ENCODE data around the gene PRKCZ. TPM values are rescaled to one million over a fixed set of nuclear protein-coding genes. Genes with fewer than 3 reads are reported as not detected.
A peak's percentile ranks its signal among the peaks of the same experiment; 100 is the strongest.

The PRKCZ gene
- total and polyA plus RNA-seq, 2 experiments from 2014 or later = 26.2 to 36.9 TPM

DNA sequence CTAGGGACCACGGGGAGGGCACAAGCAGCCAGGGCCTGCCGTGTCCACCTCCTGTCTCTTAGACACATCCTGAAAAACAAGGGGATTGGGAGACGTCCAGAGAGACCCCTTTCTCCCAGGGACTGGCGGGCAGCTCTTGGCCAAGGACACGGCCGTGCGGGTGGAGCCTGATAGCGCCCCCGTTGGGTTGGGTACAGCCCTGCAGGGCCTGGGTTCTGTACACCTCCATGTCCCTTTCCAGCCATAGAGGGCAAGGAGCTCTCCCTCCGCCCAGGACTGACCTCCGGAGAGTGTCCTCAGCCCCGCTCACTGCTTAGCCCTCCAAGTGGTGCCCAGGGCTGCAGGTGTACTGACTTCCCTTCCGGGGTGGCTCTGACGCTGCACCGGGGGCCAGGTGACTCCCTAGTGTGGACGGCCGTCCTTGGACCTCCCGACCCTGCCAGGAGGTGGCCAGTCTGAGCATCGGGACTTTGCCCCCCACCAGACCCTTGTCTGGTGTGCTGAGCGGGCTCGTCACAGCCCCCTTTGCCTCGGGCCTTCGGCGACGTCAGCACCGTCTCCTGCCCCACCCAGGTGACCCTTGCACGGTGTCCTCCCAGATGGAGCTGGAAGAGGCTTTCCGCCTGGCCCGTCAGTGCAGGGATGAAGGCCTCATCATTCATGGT lies 5.8 kb downstream of the PRKCZ start:
- Mint-ChIP-seq H3K4me1 (peaks cover 3% of the 10 kb centered on the region), H3K27me3 (ENCODE audit: insufficient read depth, low read depth, poor library complexity) (peaks cover 4% of the 10 kb centered on the region), H3K36me3 (ENCODE audit: low read depth) (peaks cover 24% of the 10 kb centered on the region), H3K27ac (no peak overlapping the region), H3K4me3 (no peak overlapping the region), H3K9me3 (no peaks in the 10 kb centered on the region)
- ATAC-seq = no peak
- H3K4me1 ChIP-seq (ENCODE audit: insufficient read depth) = no peaks in the 10 kb centered on the region
- TF ChIP-seq, protein P1, sequence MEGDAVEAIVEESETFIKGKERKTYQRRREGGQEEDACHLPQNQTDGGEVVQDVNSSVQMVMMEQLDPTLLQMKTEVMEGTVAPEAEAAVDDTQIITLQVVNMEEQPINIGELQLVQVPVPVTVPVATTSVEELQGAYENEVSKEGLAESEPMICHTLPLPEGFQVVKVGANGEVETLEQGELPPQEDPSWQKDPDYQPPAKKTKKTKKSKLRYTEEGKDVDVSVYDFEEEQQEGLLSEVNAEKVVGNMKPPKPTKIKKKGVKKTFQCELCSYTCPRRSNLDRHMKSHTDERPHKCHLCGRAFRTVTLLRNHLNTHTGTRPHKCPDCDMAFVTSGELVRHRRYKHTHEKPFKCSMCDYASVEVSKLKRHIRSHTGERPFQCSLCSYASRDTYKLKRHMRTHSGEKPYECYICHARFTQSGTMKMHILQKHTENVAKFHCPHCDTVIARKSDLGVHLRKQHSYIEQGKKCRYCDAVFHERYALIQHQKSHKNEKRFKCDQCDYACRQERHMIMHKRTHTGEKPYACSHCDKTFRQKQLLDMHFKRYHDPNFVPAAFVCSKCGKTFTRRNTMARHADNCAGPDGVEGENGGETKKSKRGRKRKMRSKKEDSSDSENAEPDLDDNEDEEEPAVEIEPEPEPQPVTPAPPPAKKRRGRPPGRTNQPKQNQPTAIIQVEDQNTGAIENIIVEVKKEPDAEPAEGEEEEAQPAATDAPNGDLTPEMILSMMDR (conservative IDR thresholded peaks at IDR 0.05; ENCODE audit: low read depth in 2 of 2) = peak; percentile 22 to 43; a peak in 3 of 4 replicates
- no peak for TF ChIP-seq JUNB (IDR thresholded peaks at IDR 0.05; ENCODE audit: unreplicated experiment)
- H3K79me2 ChIP-seq (replicated peaks; ENCODE audit: insufficient read depth) = peaks cover 37% of the 10 kb centered on the region
- no peaks in the 10 kb centered on the region for H3F3A ChIP-seq (replicated peaks; ENCODE audit: low read depth)
- peaks cover 3% of the 10 kb centered on the region; the same call in 1 of the 2 replicates for H3K36me3 ChIP-seq (ENCODE audit: insufficient read depth)
- H3K27me3 ChIP-seq (ENCODE audit: insufficient read depth) = no peaks in the 10 kb centered on the region
- H3K27ac ChIP-seq (ENCODE audit: low read depth) = no peak overlapping the region
- no peak overlapping the region for H3K4me3 ChIP-seq
- DNase-seq (ENCODE audit: low spot score) = no peak
- no peak overlapping the region for H2AFZ ChIP-seq
- no peaks in the 10 kb centered on the region for H3K9me2 ChIP-seq (ENCODE audit: insufficient read depth)
- no peak overlapping the region for H3K4me2 ChIP-seq
- peaks cover 22% of the 10 kb centered on the region for H4K20me1 ChIP-seq (replicated peaks; ENCODE audit: insufficient read depth)

DNA sequence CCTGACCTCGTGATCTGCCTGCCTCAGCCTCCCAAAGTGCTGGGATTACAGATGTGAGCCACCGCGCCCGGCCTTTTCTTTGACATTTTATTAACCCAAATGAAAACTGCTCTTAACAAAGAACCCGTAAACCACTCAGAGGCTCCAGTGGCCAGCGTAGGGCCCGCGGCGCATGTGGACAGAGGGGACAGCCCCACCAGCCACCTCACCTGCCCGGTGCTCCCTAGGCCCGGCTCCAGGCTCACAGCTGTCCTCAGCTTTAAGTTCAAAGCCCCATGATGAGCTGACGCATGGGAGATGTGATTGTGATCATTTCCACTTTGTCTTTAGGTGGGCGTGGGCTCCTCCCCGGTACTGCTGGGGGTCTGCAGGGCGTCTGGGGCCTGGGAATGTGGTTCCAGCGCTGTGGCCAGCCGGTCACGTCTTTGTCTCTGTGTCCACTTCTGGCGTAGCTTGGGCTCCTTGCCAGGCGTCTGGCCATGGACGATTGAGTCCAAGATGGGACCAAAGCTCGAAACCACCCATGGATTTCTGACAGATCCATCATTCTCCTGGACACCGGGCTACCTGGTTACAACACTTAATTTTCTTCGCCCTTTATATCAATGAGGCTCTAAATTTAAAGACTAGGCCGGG lies 6.9 kb downstream of the PRKCZ start:
- Mint-ChIP-seq H3K27me3 (ENCODE audit: insufficient read depth, low read depth, poor library complexity) (peaks cover 2% of the 10 kb centered on the region), H3K4me3 (no peak overlapping the region), H3K27ac (no peak overlapping the region), H3K4me1 (peaks cover 3% of the 10 kb centered on the region), H3K9me3 (no peaks in the 10 kb centered on the region), H3K36me3 (ENCODE audit: low read depth) (peaks cover 24% of the 10 kb centered on the region)
- Histone ChIP-seq H2AFZ (no peak overlapping the region), H3K27ac (ENCODE audit: low read depth) (no peak overlapping the region), H4K20me1 (replicated peaks; ENCODE audit: insufficient read depth) (peaks cover 12% of the 10 kb centered on the region), H3K4me2 (no peak overlapping the region), H3K4me1 (ENCODE audit: insufficient read depth) (no peaks in the 10 kb centered on the region), H3K9me2 (ENCODE audit: insufficient read depth) (no peaks in the 10 kb centered on the region), H3K27me3 (ENCODE audit: insufficient read depth) (no peaks in the 10 kb centered on the region), H3F3A (replicated peaks; ENCODE audit: low read depth) (no peaks in the 10 kb centered on the region), H3K4me3 (no peak overlapping the region), H3K36me3 (ENCODE audit: insufficient read depth) (peaks cover 3% of the 10 kb centered on the region; the same call in 1 of the 2 replicates), H3K79me2 (replicated peaks; ENCODE audit: insufficient read depth) (peaks cover 29% of the 10 kb centered on the region)
- no peak for DNase-seq (ENCODE audit: low spot score)
- no peak for ATAC-seq
- no peak for TF ChIP-seq ZNF114 (CRISPR knock-in tag; IDR thresholded peaks at IDR 0.05)
- no peak for TF ChIP-seq STAT1 (IDR thresholded peaks at IDR 0.05; ENCODE audit: unreplicated experiment)
- TF ChIP-seq NANOG (IDR thresholded peaks at IDR 0.05; ENCODE audit: borderline replicate concordance) = no peak
- TF ChIP-seq CREB1 (CRISPR knock-in tag; IDR thresholded peaks at IDR 0.05; ENCODE audit: low read depth) = no peak
- TF ChIP-seq, protein P2, sequence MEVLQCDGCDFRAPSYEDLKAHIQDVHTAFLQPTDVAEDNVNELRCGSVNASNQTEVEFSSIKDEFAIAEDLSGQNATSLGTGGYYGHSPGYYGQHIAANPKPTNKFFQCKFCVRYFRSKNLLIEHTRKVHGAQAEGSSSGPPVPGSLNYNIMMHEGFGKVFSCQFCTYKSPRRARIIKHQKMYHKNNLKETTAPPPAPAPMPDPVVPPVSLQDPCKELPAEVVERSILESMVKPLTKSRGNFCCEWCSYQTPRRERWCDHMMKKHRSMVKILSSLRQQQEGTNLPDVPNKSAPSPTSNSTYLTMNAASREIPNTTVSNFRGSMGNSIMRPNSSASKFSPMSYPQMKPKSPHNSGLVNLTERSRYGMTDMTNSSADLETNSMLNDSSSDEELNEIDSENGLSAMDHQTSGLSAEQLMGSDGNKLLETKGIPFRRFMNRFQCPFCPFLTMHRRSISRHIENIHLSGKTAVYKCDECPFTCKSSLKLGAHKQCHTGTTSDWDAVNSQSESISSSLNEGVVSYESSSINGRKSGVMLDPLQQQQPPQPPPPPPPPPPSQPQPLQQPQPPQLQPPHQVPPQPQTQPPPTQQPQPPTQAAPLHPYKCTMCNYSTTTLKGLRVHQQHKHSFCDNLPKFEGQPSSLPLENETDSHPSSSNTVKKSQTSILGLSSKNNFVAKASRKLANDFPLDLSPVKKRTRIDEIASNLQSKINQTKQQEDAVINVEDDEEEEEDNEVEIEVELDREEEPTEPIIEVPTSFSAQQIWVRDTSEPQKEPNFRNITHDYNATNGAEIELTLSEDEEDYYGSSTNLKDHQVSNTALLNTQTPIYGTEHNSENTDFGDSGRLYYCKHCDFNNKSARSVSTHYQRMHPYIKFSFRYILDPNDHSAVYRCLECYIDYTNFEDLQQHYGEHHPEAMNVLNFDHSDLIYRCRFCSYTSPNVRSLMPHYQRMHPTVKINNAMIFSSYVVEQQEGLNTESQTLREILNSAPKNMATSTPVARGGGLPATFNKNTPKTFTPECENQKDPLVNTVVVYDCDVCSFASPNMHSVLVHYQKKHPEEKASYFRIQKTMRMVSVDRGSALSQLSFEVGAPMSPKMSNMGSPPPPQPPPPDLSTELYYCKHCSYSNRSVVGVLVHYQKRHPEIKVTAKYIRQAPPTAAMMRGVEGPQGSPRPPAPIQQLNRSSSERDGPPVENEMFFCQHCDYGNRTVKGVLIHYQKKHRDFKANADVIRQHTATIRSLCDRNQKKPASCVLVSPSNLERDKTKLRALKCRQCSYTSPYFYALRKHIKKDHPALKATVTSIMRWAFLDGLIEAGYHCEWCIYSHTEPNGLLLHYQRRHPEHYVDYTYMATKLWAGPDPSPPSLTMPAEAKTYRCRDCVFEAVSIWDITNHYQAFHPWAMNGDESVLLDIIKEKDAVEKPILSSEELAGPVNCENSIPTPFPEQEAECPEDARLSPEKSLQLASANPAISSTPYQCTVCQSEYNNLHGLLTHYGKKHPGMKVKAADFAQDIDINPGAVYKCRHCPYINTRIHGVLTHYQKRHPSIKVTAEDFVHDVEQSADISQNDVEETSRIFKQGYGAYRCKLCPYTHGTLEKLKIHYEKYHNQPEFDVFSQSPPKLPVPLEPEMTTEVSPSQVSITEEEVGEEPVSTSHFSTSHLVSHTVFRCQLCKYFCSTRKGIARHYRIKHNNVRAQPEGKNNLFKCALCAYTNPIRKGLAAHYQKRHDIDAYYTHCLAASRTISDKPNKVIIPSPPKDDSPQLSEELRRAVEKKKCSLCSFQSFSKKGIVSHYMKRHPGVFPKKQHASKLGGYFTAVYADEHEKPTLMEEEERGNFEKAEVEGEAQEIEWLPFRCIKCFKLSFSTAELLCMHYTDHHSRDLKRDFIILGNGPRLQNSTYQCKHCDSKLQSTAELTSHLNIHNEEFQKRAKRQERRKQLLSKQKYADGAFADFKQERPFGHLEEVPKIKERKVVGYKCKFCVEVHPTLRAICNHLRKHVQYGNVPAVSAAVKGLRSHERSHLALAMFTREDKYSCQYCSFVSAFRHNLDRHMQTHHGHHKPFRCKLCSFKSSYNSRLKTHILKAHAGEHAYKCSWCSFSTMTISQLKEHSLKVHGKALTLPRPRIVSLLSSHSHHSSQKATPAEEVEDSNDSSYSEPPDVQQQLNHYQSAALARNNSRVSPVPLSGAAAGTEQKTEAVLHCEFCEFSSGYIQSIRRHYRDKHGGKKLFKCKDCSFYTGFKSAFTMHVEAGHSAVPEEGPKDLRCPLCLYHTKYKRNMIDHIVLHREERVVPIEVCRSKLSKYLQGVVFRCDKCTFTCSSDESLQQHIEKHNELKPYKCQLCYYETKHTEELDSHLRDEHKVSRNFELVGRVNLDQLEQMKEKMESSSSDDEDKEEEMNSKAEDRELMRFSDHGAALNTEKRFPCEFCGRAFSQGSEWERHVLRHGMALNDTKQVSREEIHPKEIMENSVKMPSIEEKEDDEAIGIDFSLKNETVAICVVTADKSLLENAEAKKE (CRISPR knock-in tag; IDR thresholded peaks at IDR 0.05) = no peak
- TF ChIP-seq POLR2AphosphoS5 (IDR thresholded peaks at IDR 0.05; ENCODE audit: low read depth) = no peak
- TF ChIP-seq, protein P1 (conservative IDR thresholded peaks at IDR 0.05; ENCODE audit: low read depth in 2 of 2) = no peak
- no peak for TF ChIP-seq EZH2 (IDR thresholded peaks at IDR 0.05; ENCODE audit: low read depth, unreplicated experiment)
